ENCODE data around the gene ELL2.

Gene ELL2

GRCh38 chr5:95904827-95905226 is 56.8 kb downstream of the ELL2 start:
- FAIRE-seq: no peak

GRCh38 chr5:95903838-95904237 is 57.8 kb downstream of the ELL2 start:
- no peak for FAIRE-seq

- no peak for FAIRE-seq
Observed at GRCh38 chr5:95901676-95902627, 59.7 kb downstream of the ELL2 start.

- no peak for FAIRE-seq
Observed at GRCh38 chr5:95900383-95900958, 61.2 kb downstream of the ELL2 start.

DNA sequence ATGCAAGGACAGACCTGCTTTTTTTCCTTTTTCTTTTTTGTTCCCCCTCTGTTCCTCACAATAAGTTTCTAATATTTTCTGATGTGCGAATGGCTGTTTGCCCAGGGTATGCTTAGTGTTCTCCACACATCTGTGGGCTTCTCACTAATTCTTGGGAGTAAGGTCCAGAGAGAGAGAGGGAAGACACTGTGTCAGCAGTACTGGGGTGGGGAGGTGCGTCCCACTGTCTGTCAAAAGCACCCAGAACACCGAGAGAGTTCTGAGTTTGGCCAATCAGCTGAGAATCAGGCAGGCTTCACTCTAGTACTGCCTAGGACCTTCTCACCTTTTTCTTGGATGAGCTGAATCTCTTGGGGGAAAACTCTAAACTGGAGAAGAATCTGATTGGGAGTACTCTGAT is 61.8 kb downstream of the ELL2 start:
- no peak for FAIRE-seq

DNA sequence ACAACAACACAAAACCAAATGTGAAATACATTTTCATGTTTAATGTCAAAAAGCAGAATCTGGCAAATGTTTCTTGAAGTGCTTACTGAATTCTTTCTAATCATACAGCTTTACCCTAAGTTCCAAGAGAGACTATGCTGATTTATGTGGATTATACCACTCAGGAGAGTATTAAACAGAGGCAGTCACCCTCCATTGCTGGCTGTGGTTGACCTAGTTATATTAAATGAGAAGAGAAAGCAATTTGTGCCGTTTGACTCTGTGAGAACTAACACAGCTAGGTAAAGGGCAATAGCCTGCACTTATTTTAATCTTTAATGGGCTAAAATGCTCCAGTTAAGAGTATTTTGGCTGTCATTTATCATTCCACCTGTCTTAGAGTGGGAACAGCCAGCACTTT is 62.6 kb downstream of the ELL2 start:
- no peak for FAIRE-seq

- no peak for FAIRE-seq
Observed at GRCh38 chr5:95895771-95896170, 65.9 kb downstream of the ELL2 start.

DNA sequence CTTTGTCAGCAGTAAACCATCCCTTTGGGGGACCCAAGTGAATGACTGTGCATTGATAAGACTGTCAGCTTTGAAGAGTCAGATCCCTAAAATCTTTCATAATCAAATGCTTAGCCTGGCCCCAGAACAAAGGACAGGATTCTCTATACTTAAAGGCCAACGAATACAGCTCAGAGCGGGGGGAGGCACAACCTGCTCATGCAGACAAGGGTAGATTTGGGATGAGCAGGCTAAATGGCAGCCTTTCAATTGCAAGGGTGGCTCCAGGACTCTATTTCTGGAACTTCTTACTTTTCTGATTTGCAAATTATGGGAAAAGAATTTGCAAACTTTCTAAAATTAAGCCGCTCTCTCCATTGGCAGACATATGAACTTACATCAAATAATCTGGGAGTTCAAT is 66.4 kb downstream of the ELL2 start:
- FAIRE-seq: no peak

DNA sequence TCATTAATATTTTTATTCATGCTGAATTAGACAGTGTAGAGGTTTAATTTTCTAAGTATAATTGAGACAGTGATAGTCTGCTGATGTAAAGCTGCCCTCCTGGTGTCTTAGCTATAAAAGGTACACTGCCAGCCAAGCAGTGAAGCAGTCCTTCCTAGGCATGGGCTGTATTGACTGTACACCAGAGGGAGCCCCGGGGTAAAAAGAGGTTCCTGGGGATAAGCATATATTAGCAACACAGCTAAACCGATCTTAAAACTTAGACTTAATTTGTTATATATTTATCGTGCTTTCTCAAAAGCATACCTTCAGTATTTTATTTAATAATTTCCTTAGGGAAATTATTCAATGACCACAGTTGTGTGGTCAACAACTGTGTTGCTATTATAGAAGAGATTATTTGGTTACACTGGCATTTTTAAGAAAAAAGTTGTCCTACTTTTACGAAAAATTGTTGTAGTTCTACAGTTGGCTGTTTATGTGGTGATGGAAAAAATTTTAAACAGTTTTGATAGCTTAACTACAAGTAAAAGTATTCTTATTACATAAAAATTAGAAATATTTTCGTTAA is 68.8 kb downstream of the ELL2 start:
- no peak for FAIRE-seq

GRCh38 chr5:95891499-95891898 is 70.2 kb downstream of the ELL2 start:
- FAIRE-seq: no peak

DNA sequence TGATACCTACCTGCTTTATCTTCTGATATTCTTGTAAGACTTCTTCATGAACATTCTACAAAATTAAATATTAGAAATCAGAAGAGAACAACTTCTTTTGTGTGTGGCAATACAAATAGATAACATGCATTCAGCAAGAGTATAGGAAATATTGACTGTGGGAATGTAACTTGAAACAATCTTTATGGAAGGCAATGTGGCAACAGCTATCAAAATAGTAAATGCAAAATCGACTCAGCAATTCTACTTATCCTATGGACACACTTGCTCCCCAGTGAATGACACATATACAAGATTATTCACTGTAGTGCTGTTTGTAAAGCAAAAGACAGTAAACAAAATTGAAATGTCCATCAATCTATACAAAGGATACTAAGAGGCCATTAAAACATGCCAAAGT is 72.6 kb downstream of the ELL2 start:
- FAIRE-seq: no peak

- no peak for FAIRE-seq
Observed at GRCh38 chr5:95887977-95888376, 73.7 kb downstream of the ELL2 start.

DNA sequence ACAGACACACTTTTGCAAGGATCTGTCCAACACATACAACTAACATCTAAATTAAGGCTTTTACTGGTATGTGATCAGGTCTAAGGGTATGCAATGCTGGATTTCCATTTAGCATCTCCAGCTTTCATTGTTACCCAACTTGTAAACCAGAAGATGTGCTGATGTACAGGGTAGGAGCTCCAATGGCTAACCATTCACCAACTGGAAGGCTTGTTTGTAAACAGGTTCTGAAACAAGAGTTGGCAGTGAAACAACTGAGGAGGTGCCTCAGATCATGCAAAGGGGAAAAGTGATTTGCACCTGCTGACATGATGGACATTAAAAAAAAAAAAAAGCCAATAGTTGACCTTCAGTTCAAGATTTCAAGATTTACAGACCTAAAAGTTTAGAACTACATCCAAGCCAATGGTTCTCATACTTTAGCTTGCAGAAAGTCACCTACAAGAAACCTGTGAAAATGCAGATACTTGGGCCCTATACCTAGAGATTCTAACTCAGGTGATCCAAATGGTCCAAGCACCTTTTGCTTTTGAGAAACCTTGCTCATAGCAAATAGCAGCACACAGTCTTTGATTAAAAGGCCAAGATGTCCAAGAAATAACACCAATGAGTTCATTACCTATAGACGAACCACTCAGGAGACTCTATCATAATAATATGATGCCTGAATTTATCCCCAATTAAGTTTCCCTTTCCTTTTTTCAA is 75.2 kb downstream of the ELL2 start:
- FAIRE-seq: no peak

DNA sequence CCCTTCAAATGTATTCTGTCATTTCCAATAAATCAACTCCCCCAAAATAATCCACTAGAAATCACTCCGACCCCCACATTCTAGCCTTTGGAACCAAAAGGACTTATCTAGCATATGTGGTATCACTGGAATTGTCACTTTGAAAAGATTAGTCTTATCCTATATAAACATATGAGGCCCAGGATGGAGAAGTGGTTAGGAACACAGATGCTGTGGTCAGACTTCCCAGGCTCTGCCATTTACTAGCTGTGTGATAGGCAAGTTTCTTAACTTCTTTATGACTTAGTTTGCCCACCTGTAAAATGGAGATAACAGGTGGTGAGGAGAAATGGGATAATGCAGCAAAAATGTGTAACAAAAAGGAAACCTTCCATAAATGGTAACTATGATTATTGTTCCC is 77.1 kb downstream of the ELL2 start:
- no peak for FAIRE-seq

- FAIRE-seq: no peak
Observed at GRCh38 chr5:95884017-95884325, 77.7 kb downstream of the ELL2 start.

- no peak for FAIRE-seq
Observed at GRCh38 chr5:95883185-95884016, 78.2 kb downstream of the ELL2 start.

- no peak for FAIRE-seq
Observed at GRCh38 chr5:95881833-95882232, 79.8 kb downstream of the ELL2 start.

DNA sequence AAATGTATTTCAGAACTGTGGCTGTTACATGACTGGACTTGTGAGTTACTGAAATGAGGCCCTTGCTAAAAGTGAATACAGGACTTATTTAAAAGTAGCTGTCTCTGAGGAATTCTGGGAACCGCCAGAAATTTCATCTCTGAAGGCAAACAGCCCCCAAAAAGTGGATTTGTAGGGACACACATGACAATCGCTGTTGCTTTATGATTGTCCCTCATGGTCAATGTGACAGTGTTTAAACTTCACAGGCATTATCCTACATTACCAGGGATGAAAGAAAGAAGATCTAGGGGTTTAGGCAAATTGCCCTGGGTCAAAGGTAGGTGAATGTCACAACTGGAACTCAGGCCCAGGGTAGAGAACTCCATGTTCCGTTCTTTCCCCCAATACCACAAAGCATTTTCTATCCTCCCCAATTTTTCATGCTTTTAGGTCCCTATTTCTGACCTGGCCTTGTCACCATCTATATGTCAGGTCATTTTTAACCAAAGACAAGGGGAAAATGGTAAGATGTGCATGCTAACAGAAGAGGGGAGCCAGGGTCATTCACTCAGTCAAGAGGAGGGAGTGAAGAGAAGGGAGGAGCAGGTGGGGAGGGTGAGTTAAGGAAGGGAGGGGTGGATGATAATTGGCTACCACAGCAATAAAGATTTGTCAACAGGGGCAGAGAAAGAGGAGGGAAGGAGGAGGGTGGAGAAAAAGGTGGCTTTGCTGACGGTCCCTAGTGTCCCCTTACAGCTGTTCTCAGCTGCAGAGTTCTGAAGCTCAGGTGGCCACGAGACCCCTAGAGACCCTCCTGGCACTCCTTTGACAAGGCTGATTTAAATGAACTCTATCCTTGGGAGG is 81.3 kb downstream of the ELL2 start:
- no peak for FAIRE-seq

GRCh38 chr5:95879661-95880060 is 82.0 kb downstream of the ELL2 start:
- FAIRE-seq: no peak

GRCh38 chr5:95878417-95879323 is 83.0 kb downstream of the ELL2 start:
- FAIRE-seq: no peak

DNA sequence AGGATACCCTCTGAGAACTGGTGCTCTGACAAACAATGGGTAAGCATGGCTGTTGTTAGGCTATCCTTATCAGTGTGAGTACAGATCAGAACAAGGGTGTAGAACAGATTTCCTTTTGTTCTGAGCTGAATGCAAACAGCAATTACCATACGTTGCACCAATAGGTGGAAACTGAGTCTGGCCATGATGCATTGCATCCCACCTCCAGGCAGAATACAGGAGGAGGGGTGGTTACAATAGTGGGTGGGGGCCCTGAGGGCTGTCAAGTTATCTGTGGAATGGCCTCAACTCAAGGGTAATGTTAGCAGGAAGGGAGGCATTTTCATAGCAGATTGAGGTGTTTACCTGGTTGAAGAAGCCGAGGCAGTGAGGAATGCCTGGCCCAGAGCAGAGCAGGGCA is 84.9 kb downstream of the ELL2 start:
- no peak for FAIRE-seq
